Measurements from ENCODE around the gene SCOC.
"Not testable (repeated sequence)": the region's sequence is repeated elsewhere in the genome, so short reads cannot be mapped to it uniquely, and the experiment has no call there.

The SCOC gene

GRCh38 chr4:140361099-140361498 is 12.3 kb upstream of the SCOC start:
- no peak for DNase-seq (ENCODE audit: low read depth in 2 of 2)

DNA sequence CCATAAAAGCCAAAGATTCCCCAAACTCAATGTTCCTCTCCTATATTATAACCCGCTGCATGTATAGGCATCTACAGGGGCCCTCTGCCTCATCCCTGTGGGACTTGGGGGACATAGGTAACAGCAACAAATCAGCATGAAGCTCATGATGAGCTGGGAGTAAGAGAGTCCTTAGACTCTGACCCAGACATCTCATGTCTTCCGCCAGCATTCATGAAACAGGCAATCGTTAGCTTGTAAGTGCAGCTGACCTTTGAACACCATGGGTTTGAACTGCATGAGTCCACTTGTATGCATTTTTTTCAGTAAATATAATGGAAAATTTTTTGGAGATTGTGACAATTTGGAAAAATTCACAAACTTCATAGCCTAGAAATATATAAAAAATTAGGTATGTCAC is 10.4 kb upstream of the SCOC start:
- DNase-seq (ENCODE audit: low read depth in 2 of 2): no peak

DNA sequence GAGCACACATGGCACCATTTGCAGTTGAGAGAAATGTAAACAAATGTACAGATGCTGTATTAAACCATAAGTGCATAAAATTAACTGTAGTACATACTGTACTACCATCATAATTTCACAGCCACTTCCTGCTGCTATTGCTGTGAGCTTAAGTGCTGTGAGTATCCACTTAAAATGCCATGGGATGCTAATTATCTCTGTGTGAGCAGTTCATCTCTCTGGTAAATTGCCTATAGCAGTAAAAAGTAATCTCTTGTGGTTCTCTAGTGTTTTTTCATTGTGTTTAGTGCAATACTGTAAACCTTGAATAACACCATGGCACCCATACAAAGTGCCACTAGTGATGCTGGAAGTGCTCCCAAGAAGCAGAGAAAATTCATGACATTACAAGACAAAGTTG is 9.9 kb upstream of the SCOC start:
- DNase-seq (ENCODE audit: low read depth in 2 of 2): no peak

GRCh38 chr4:140367738-140368137 is 5.7 kb upstream of the SCOC start:
- no peak for DNase-seq (ENCODE audit: low read depth in 2 of 2)

DNA sequence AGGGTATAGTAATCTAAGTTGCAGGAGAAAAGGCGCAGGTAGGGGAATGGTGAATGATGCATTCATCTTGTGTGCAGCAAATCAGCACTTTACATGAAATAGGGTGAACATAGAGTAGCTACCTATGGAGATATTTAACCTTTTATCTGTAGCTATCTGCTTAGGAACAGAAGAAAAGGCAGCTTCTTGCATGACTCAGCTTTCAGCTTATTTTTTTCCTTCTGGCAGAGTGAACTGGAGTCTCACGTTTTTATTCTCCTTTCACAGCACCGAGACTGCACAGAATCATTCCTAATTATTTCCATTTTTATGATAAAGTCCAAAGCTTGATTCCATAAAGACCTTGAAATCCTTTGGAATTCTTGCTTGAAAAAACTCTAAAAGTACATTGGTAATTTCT is 4.8 kb upstream of the SCOC start:
- DNase-seq (ENCODE audit: low read depth in 2 of 2): no peak

DNA sequence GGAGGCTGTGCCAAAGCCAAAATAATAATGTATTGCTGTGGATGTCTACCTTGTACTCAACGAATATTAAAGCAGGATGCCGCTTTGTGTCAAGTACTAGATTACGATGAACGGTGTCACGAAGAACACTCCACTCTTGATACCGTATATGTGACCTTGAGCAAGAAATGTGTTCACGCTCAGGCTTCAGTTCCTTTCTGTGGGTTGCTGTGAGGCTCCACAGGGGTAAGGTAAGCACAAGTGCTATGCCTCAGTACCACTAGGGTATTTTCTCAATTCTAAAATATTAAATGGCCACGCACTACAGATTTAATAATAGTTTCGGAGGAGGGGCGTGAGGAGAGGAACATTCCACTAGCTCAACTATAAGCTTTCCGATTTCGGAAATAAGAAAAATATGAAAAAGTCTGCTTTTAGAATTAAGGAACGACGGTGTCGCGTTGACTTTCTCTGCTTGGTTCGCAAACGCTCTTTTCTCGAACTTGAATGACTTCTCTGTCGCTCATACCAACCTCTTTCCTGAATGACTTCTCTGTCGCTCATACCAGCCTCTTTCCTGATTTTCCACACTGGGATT is 607 bp upstream of the SCOC start:
- no peak for DNase-seq (ENCODE audit: low read depth in 2 of 2)

- no peak for DNase-seq (ENCODE audit: low read depth in 2 of 2)
Observed at GRCh38 chr4:140374130-140374477, 658 bp downstream of the SCOC start.

- DNase-seq (ENCODE audit: low read depth in 2 of 2): no peak
Observed at GRCh38 chr4:140382732-140383131, 9.3 kb downstream of the SCOC start.

GRCh38 chr4:140388015-140388414 is 14.6 kb downstream of the SCOC start:
- no peak for DNase-seq (ENCODE audit: low read depth in 2 of 2)

DNA sequence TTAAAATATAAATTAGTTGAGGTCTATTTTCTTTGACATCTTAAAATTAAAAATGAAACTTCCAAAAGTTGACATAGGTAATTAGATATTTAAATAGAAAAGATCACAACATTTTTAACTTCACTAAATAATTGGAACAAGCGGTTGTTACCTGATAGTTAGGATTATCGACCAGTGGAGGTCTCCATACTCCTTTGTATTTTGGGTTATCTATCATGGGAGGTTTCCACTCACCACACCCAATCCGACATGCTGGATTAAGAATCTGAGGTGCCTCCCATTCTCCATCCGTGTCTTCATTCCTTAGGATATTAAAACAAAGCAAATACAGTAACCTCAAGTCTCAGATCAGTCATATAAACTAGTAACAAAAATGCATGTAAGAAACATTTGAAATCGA is 22.2 kb downstream of the SCOC start:
- DNase-seq (ENCODE audit: low read depth in 2 of 2): no peak

- no peak for DNase-seq (ENCODE audit: low read depth in 2 of 2)
Observed at GRCh38 chr4:140400111-140400510, 26.7 kb downstream of the SCOC start.

DNA sequence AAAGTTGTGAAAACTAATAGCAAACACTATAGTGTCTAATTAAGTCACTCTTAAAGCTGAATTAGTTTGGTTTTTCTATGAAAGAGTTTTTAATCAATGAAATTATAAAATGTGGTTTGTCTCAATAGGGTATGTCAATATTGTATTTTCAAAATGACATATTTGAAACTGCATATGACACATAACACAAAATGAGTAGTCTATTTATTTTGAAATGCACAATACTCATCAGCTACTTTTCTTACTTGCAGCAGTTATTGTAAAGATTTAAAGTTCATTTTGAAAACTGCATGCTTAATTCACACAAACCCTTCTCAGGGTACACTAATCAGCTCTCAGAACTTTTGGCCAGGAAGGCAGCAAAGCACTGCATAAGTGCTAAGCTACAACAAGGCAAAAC is 32.8 kb downstream of the SCOC start:
- DNase-seq (ENCODE audit: low read depth in 2 of 2): no peak

DNA sequence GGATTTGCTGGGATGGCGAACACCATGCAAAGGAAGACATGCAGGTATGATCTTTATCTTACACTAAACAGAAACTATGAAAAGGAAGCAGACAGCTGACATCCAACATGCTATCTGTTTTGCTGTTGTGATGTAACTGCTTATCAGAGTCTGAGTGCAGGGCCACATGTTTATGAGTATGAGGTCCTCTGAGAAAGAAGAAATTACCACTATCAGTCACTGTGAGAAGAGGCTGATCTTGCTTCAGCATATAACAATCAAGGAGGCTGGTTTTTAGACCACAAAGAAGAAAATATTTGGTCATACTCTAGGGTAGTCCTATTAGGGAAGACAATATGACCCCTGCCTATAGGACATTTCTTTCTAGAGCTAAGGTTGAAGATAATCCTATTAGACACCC is 35.5 kb downstream of the SCOC start:
- DNase-seq (ENCODE audit: low read depth in 2 of 2): no peak

GRCh38 chr4:140413130-140413969 is 39.9 kb downstream of the SCOC start:
- not testable (repeated sequence) for DNase-seq (ENCODE audit: low read depth in 2 of 2)

- no peak for DNase-seq (ENCODE audit: low read depth in 2 of 2)
Observed at GRCh38 chr4:140423106-140423505, 49.7 kb downstream of the SCOC start.

- no peak for DNase-seq (ENCODE audit: low read depth in 2 of 2)
Observed at GRCh38 chr4:140426610-140427105, 53.2 kb downstream of the SCOC start.

DNA sequence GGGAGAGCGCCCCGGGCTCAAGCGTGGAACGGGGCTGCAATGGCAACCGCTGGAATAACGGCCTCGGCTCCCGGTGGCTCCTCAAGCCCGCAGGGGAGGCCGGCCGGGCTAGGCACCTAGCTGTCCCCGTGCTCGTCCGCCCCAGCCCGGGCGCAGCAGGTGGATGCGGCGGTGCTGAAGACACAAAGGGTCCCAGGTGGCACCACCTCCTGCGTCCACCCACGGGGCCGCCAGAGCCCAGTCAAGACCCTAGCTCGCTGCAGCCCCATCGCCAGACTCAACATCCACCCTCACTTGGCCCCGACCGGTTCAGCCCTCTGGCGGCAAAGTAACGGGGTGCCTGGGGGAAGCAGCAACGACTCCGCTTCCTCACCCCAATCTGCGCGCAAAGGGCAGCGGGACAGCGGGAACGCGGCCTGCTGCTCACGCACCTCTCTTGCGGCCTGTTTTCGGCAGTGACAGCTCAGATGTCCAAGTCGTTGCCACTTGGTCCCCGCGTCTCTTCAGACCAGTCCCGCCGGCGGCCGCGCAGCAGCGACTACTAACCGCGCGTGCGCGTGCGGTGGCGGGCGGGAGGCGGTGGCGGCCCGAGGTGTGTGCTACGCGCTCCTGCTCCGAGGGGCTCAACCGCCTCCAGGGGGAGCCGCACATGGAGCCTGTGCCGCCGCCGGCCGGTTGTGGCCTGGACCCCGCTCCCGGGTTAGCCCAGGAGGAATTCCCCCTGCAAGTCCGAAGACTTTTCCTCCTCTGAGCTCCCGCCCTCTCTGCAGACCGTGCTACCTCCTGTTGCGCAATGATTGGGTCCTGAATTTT is 53.9 kb downstream of the SCOC start, which contains the start of gene CLGN:
CLGN (minus strand) TSS at position 543 of the 813 bp plus-strand sequence. CDS start 14,570 bp downstream, outside the sequence.
- peak in 1 of 2 donors; percentile 27 for DNase-seq (ENCODE audit: low read depth in 2 of 2)

DNA sequence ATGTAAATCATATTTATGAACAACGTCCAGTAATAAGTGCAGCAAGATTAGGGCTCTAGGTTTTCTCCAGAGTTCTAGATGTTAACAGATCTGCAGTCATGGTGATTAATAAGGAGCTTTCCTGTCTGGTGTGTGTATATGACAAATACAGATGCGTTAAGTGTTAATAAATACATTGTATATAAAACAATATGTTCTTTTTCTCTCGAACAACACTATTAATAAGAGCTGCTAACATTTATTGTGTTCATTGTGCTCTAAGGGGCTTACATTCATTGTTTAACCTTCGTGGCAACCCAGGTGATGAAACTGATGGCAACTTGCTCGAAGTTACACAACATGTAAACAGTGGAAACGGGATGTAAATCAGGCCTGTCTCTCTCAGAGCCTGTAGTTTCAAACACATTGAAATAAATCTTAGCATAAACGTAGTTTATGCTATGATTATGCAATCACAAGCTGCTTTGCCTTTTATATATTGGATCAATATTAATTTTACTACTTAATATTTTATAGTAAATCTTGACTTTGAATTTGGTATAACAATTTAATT is 54.5 kb downstream of the SCOC start:
- DNase-seq (ENCODE audit: low read depth in 2 of 2): no peak
